Measurements from ENCODE around the gene SLC17A7. TPM values are rescaled to one million over a fixed set of nuclear protein-coding genes. Genes with fewer than 3 reads are reported as not detected.

SLC17A7 gene
- total and polyA plus RNA-seq, 9 of the 15 experiments (the other 6 are each of a cell fraction or from before 2014, with no cell fraction given) = 1.1 to 15.7 (median 2.4) TPM

DNA sequence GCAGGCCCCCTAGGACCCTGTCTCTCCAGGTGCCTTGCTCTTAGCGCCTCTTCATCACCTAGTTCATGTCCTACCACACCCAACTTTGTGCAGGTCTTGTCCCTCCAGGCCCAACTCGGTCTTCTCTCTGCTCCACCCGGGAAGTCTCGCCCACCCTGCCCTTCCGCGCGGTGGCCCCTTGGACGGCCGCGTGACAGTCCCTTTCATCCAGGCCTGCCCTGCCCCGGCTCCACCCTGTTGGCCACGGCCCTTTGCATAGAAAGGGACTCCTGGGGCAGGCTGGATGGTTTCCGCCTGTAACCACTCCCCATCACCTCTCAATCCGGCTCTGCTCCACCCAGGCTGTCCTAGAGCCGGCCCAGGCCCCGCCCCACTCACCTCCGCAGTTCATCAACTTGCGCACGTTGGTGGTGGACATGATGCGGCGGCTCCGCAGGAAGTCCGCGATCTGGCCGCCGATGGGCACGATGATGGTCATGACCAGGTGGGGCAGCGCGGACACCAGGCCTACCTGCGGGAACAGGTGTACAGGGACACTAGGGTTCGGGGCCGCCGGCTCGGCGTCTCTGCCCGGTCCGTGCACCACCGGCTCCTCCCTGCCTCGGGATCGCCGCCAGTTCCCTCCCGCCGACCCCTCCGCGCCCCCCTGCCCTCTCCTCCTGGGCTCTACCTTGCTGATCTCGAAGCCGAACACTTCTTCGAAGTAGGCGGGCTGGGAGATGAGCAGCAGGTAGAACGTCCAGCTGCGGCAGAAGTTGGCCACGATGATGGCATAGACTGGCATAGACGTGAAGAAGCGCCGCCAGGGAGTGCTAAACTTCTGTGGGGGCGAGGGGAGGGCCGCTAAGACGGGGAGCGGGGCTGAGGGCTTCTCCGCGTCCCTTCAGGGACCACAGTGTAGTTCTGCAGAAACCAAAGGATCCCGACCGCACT, 8.9 kb downstream of the SLC17A7 start:
- ATAC-seq = no peak
- Histone ChIP-seq H2AFZ (ENCODE audit: low read depth, low read length) (no peak overlapping the region), H3K9me3 (replicated peaks; ENCODE audit: control insufficient read depth, insufficient read depth, low read depth, low read length) (no peaks in the 10 kb centered on the region), H3K36me3 (ENCODE audit: control insufficient read depth, insufficient read depth, low read length) (no peaks in the 10 kb centered on the region; the same call in 2 of the 3 replicates), H3K4me2 (ENCODE audit: insufficient read depth, low read length) (no peak overlapping the region), H3K4me3 (no peak overlapping the region), H4K20me1 (replicated peaks; ENCODE audit: control insufficient read depth, insufficient read depth, low read length) (no peaks in the 10 kb centered on the region), H3K4me1 (replicated peaks in 1 of 2; ENCODE audit: control insufficient read depth in 2 of 2, insufficient read depth in 2 of 2, low read length in 2 of 2) (peaks cover 37 to 78% of the 10 kb centered on the region in 2 experiments), H3K79me2 (ENCODE audit: control insufficient read depth, insufficient read depth, low read length) (peaks cover 9% of the 10 kb centered on the region), H3K9me1 (ENCODE audit: control insufficient read depth, insufficient read depth, low read length) (no peaks in the 10 kb centered on the region), H3K27me3 (ENCODE audit: control insufficient read depth in 2 of 2, insufficient read depth in 2 of 2, low read length in 2 of 2) (no peaks in the 10 kb centered on the region), H3K9ac (ENCODE audit: insufficient read depth in 1 of 2, low read depth in 2 of 2, low read length in 2 of 2) (no peak overlapping the region), H3K27ac (ENCODE audit: extremely low read depth, low read depth, low read length) (no peak overlapping the region)
- intact Hi-C loops (cut with micrococcal nuclease) = no loop called here
- no peak for FAIRE-seq
- POLR2A ChIA-PET = interaction anchor here (1.0 to 1.6 kb wide), 3 partner anchors 8 to 21 kb away, joined by 4 to 14 read pairs (median 5); partner anchors contain the start of gene SLC17A7
- DNase-seq (ENCODE audit: extremely low read depth in 1 of 4, low spot score in 3 of 4) = no peak
- CTCF ChIA-PET (ENCODE audit: low intra/inter-chr PET ratio) = no interaction called here
- in situ Hi-C loops (cut with MboI) = no loop called here
- WGBS (ENCODE audit: insufficient coverage, low coverage, missing lambda C conversion rate) = 76% methylated on average over 45 of the region's 63 CpGs
- no TSS peak for BruUV-seq (replicated peaks)
- TF ChIP-seq NFYB (IDR thresholded peaks at IDR 0.05; ENCODE audit: extremely low read depth, insufficient read length) (no peak), ZNF584 (CRISPR knock-in tag; IDR thresholded peaks at IDR 0.05; ENCODE audit: low read depth) (no peak), UBTF (IDR thresholded peaks at IDR 0.05; ENCODE audit: borderline replicate concordance in 1 of 2, low read depth in 2 of 2, low read length in 2 of 2) (no peak), POLR2A (conservative IDR thresholded peaks at IDR 0.05) (no peak), CTCF (IDR thresholded peaks at IDR 0.05 in 2 of 3, conservative IDR thresholded peaks at IDR 0.05 in 1 of 3; ENCODE audit: insufficient read depth in 2 of 3, low read depth in 1 of 3, low read length in 3 of 3) (no peak), FOXP4 (CRISPR knock-in tag; IDR thresholded peaks at IDR 0.05; ENCODE audit: borderline replicate concordance) (0 out of 2 replicates have a peak, but pooled peaks have one; percentile 41), KHSRP (IDR thresholded peaks at IDR 0.05) (no peak), RBM14 (IDR thresholded peaks at IDR 0.05; ENCODE audit: borderline replicate concordance, insufficient read depth, low read depth, low read length) (0 out of 2 replicates have a peak, but pooled peaks have one; percentile 54)
- TF ChIP-seq, protein P1, sequence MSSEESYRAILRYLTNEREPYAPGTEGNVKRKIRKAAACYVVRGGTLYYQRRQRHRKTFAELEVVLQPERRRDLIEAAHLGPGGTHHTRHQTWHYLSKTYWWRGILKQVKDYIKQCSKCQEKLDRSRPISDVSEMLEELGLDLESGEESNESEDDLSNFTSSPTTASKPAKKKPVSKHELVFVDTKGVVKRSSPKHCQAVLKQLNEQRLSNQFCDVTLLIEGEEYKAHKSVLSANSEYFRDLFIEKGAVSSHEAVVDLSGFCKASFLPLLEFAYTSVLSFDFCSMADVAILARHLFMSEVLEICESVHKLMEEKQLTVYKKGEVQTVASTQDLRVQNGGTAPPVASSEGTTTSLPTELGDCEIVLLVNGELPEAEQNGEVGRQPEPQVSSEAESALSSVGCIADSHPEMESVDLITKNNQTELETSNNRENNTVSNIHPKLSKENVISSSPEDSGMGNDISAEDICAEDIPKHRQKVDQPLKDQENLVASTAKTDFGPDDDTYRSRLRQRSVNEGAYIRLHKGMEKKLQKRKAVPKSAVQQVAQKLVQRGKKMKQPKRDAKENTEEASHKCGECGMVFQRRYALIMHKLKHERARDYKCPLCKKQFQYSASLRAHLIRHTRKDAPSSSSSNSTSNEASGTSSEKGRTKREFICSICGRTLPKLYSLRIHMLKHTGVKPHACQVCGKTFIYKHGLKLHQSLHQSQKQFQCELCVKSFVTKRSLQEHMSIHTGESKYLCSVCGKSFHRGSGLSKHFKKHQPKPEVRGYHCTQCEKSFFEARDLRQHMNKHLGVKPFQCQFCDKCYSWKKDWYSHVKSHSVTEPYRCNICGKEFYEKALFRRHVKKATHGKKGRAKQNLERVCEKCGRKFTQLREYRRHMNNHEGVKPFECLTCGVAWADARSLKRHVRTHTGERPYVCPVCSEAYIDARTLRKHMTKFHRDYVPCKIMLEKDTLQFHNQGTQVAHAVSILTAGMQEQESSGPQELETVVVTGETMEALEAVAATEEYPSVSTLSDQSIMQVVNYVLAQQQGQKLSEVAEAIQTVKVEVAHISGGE (CRISPR knock-in tag; IDR thresholded peaks at IDR 0.05) = no peak
